ENCODE measurements around the gene JCAD.
"Not testable (repeated sequence)": the region's sequence is repeated elsewhere in the genome, so short reads cannot be mapped to it uniquely, and the experiment has no call there.

The JCAD gene

GRCh38 chr10:29980084-29980483 is 79.3 kb downstream of the JCAD start:
- no peak for DNase-seq

GRCh38 chr10:29979421-29979779 is 80.0 kb downstream of the JCAD start:
- not testable (repeated sequence) for DNase-seq

- DNase-seq: no peak
Measured at GRCh38 chr10:29977171-29977570, 82.2 kb downstream of the JCAD start.

GRCh38 chr10:29976134-29976533 is 83.3 kb downstream of the JCAD start:
- no peak for DNase-seq

GRCh38 chr10:29974773-29975172 is 84.6 kb downstream of the JCAD start:
- no peak for DNase-seq

GRCh38 chr10:29973921-29974320 is 85.5 kb downstream of the JCAD start:
- no peak for DNase-seq

- DNase-seq: no peak
Measured at GRCh38 chr10:29970576-29970975, 88.8 kb downstream of the JCAD start.

- no peak for DNase-seq
Measured at GRCh38 chr10:29970012-29970396, 89.4 kb downstream of the JCAD start.

GRCh38 chr10:29969255-29970011 is 90.0 kb downstream of the JCAD start:
- DNase-seq: no peak

GRCh38 chr10:29968585-29968984 is 90.8 kb downstream of the JCAD start:
- no peak for DNase-seq

- no peak for DNase-seq
Measured at GRCh38 chr10:29966269-29966668, 93.1 kb downstream of the JCAD start.

All from T-helper 1 cell (primary cell).